Thyroid gland (tissue), 4 donors: ENCODE results near the gene CHCHD6.

Experiments
- CTCF ChIP-seq, 6 experiments: fragments of 200-600 bp in 3 of 6; fragments of 450-650 bp in 3 of 6; sonication (generic) in 3 of 6; IDR thresholded peaks; one replicate each; pipeline ENCODE4 v1.5.1; 2016 to 2019; ENCODE audit warnings: antibody characterized with exemption in 6 of 6, mild to moderate bottlenecking in 2 of 6, inconsistent platforms in 1 of 6, moderate library complexity in 1 of 6
- POLR2A ChIP-seq, 2 donors: fragments of 450-650 bp; IDR thresholded peaks; one replicate each; pipeline ENCODE4 v1.6.1; 2017; ENCODE audit warnings: antibody characterized with exemption in 2 of 2, mild to moderate bottlenecking in 2 of 2, moderate library complexity in 1 of 2

DNA sequence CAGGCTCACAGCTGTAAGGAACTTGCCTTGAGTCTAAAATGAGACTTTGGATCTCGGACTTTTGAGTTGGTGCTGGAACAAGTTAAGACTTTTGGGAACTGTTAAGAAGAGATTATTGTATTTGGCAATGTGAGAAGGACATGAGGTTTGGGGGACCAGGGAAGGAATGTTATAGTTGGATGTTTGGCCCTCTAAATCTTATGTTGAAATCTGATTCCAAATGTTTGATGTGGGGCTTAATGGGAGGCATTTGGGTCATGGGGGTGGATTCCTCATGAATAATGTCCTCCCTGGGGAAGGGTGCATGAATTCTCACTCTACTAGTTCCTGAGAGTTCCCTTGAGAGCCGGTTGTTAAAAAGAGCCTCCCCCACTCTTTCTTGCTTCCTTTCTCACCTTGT is 18.5 kb upstream of the CHCHD6 start:
- TF ChIP-seq CTCF (IDR thresholded peaks at IDR 0.05) (no peak), POLR2A (IDR thresholded peaks at IDR 0.05) (no peak)
